ENCODE results near the gene PRKCB.

- TF ChIP-seq POLR2AphosphoS5 (IDR thresholded peaks at IDR 0.05) = no peak
- no peak for TF ChIP-seq EP300 (IDR thresholded peaks at IDR 0.05)
- TF ChIP-seq CTCF (IDR thresholded peaks at IDR 0.05) = no peak
- TF ChIP-seq POLR2A (IDR thresholded peaks at IDR 0.05) = no peak
These were observed 116.6 kb downstream of the PRKCB start for GRCh38 chr16:23952128-23952970.
